ENCODE data around the gene SAFB.
"Not testable (repeated sequence)": the region's sequence is repeated elsewhere in the genome, so short reads cannot be mapped to it uniquely, and the experiment has no call there.

The SAFB gene

DNA sequence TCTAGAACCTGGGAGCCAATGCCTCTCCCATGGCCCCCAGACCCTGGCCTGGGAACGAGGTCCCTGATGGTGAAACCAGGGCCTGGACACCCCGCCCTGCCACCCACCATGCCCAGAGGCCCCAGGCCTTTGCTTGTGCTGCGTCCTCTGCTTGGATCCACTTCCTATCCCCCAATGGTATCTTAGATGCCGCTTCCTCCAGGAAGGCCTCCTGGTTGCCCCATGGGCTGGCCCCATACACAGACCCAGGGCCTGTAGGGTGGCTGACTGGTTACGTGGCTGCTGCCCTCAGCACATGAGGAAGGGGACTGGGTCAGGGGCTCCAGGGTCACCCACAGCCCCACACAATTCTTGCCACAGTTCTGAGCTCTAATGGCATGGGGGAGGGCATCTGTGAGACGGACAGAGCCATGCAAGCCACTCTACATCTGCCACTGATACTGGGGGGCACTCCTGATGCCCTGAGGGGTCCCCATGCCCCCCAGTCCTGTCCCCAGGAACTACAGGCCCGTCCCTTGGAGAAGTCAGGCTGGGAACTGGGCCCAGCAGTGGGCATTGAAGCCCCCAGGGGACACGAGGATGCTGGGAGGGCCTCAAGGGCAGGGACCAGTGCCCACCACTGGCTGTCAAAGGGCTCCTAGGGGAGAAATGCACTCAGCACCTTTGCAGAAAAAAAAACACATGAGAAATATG, 72.2 kb downstream of the SAFB start:
- no peaks in the 10 kb centered on the region for H3K27me3 ChIP-seq (ENCODE audit: control insufficient read depth, insufficient read depth, low read length)
- H3K4me1 ChIP-seq (ENCODE audit: control insufficient read depth, insufficient read depth, low read length), result peaks cover 4% of the 10 kb centered on the region
- peaks cover 44% of the 10 kb centered on the region for H3K36me3 ChIP-seq (ENCODE audit: control insufficient read depth, insufficient read depth, low read length)
- H3K27ac ChIP-seq (ENCODE audit: low read depth, low read length), result no peak overlapping the region
- H3K9ac ChIP-seq (ENCODE audit: low read length), result no peak overlapping the region
- H3K4me3 ChIP-seq (ENCODE audit: low read length), result no peak overlapping the region

GRCh38 chr19:5695649-5696195, 72.8 kb downstream of the SAFB start:
- Histone ChIP-seq H3K36me3 (ENCODE audit: control insufficient read depth, insufficient read depth, low read length) (peaks cover 47% of the 10 kb centered on the region), H3K27me3 (ENCODE audit: control insufficient read depth, insufficient read depth, low read length) (no peaks in the 10 kb centered on the region), H3K4me3 (ENCODE audit: low read length) (no peak overlapping the region), H3K4me1 (ENCODE audit: control insufficient read depth, insufficient read depth, low read length) (peaks cover 4% of the 10 kb centered on the region), H3K9ac (ENCODE audit: low read length) (no peak overlapping the region), H3K27ac (ENCODE audit: low read depth, low read length) (no peak overlapping the region)

- no peak overlapping the region for H3K4me3 ChIP-seq (ENCODE audit: low read length)
- H3K27me3 ChIP-seq (ENCODE audit: control insufficient read depth, insufficient read depth, low read length), result no peaks in the 10 kb centered on the region
- H3K27ac ChIP-seq (ENCODE audit: low read depth, low read length), result no peak overlapping the region
- peaks cover 48% of the 10 kb centered on the region for H3K36me3 ChIP-seq (ENCODE audit: control insufficient read depth, insufficient read depth, low read length)
- H3K4me1 ChIP-seq (ENCODE audit: control insufficient read depth, insufficient read depth, low read length), result peaks cover 4% of the 10 kb centered on the region
- no peak overlapping the region for H3K9ac ChIP-seq (ENCODE audit: low read length)
Measured at GRCh38 chr19:5696196-5697021, 73.5 kb downstream of the SAFB start.

DNA sequence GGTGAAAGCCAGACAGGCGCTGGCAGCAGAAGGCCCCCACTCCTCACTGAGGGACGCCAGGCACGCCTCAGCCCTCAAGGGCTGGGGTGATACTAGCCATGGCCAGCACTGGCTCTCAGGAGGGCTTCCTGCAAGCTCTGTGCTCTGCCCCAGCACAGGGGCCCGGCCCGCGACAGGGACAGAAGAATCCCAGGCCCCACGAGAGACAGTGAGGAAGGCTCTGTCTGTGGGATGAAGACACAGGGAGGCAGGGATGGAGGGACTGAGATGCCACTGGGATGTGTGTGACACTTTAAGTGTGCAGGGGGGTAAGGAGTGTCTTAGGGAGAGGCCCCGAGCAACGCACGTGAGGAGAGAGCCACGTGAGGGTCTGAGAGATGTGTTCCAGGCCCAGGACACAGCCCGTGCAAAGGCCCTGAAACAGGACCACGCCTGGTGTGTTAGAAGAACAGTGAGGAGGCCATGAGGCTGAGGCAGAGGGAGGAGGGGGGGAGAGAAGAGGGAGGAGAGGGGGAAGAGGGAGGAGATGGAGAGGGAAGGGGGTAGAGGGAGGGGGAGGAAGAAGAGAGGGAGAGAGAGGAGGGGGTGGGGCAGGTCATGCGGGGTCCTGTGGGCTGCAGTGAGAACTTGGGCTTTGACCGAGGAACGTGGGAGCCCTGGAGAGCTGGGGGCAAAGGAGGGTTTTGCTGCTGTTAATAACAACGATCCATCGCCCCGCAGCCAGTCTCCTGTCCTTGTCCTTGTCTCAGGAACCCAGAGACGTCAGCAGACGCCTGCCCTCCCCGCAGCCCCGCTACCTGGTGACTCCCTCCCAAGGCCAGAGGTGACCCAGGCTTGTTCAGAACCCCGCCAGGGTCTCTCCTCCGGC, 74.4 kb downstream of the SAFB start:
- Histone ChIP-seq H3K4me3 (ENCODE audit: low read length) (no peak overlapping the region), H3K9ac (ENCODE audit: low read length) (no peak overlapping the region), H3K27ac (ENCODE audit: low read depth, low read length) (no peak overlapping the region), H3K36me3 (ENCODE audit: control insufficient read depth, insufficient read depth, low read length) (peaks cover 47% of the 10 kb centered on the region), H3K4me1 (ENCODE audit: control insufficient read depth, insufficient read depth, low read length) (no peaks in the 10 kb centered on the region), H3K27me3 (ENCODE audit: control insufficient read depth, insufficient read depth, low read length) (no peaks in the 10 kb centered on the region)

DNA sequence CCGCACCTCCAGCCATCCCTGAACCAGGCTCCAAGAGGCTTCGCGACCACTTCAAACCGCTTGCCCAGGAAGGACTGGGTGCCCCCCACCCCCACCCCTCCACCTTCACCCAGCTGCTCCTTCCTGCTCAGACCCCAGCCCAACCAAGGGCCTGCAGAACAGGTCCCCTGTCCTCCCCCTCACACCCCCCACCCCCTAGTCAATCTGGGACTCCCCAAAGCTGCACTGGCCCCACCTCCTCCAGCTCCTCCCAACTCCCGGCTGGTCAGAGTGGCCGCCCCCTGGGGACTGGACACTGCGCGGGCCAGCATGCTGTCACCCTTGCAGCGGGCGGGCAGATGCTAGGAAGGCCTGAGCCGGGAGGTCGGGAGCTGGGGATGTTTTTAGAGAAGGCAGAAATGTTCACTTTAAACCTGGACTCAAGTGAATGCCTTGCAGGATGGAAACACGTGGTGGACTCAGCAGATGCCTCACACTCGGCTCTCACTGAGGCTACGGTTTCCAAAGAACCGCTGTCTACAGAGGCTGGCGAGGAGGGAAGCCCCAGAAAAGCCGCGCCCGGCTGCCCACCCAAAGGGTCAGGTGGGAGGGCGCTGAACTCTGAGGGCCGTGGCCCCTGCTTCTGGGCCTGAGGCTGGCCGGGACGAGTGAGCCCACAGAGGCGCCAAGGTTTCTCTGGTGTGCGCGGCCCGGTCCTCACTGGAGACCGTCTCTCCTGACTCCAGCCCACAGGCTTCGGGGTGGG, 75.2 kb downstream of the SAFB start:
- Histone ChIP-seq H3K9ac (ENCODE audit: low read length) (no peak overlapping the region), H3K27me3 (ENCODE audit: control insufficient read depth, insufficient read depth, low read length) (no peaks in the 10 kb centered on the region), H3K4me3 (ENCODE audit: low read length) (no peak overlapping the region), H3K36me3 (ENCODE audit: control insufficient read depth, insufficient read depth, low read length) (peaks cover 40% of the 10 kb centered on the region), H3K4me1 (ENCODE audit: control insufficient read depth, insufficient read depth, low read length) (no peaks in the 10 kb centered on the region), H3K27ac (ENCODE audit: low read depth, low read length) (no peak overlapping the region)

GRCh38 chr19:5698635-5699422, 75.9 kb downstream of the SAFB start:
- peaks cover 40% of the 10 kb centered on the region for H3K36me3 ChIP-seq (ENCODE audit: control insufficient read depth, insufficient read depth, low read length)
- no peak overlapping the region for H3K9ac ChIP-seq (ENCODE audit: low read length)
- no peak overlapping the region for H3K27ac ChIP-seq (ENCODE audit: low read depth, low read length)
- H3K27me3 ChIP-seq (ENCODE audit: control insufficient read depth, insufficient read depth, low read length), result no peaks in the 10 kb centered on the region
- no peak overlapping the region for H3K4me3 ChIP-seq (ENCODE audit: low read length)
- H3K4me1 ChIP-seq (ENCODE audit: control insufficient read depth, insufficient read depth, low read length), result no peaks in the 10 kb centered on the region

- no peak overlapping the region for H3K4me3 ChIP-seq (ENCODE audit: low read length)
- H3K27me3 ChIP-seq (ENCODE audit: control insufficient read depth, insufficient read depth, low read length), result no peaks in the 10 kb centered on the region
- H3K9ac ChIP-seq (ENCODE audit: low read length), result no peak overlapping the region
- H3K36me3 ChIP-seq (ENCODE audit: control insufficient read depth, insufficient read depth, low read length), result peaks cover 30% of the 10 kb centered on the region
- H3K27ac ChIP-seq (ENCODE audit: low read depth, low read length), result no peak overlapping the region
- H3K4me1 ChIP-seq (ENCODE audit: control insufficient read depth, insufficient read depth, low read length), result no peaks in the 10 kb centered on the region
Measured at GRCh38 chr19:5700455-5701092, 77.7 kb downstream of the SAFB start.

- not testable (repeated sequence) for H3K4me3 ChIP-seq (ENCODE audit: low read length); H3K27me3 ChIP-seq (ENCODE audit: control insufficient read depth, insufficient read depth, low read length); H3K27ac ChIP-seq (ENCODE audit: low read depth, low read length); H3K9ac ChIP-seq (ENCODE audit: low read length); H3K4me1 ChIP-seq (ENCODE audit: control insufficient read depth, insufficient read depth, low read length)
- H3K36me3 ChIP-seq (ENCODE audit: control insufficient read depth, insufficient read depth, low read length), result peaks cover 31% of the 10 kb centered on the region
Measured at GRCh38 chr19:5702053-5702410, 79.1 kb downstream of the SAFB start.

- peaks cover 30% of the 10 kb centered on the region for H3K36me3 ChIP-seq (ENCODE audit: control insufficient read depth, insufficient read depth, low read length)
- no peaks in the 10 kb centered on the region for H3K4me1 ChIP-seq (ENCODE audit: control insufficient read depth, insufficient read depth, low read length)
- H3K9ac ChIP-seq (ENCODE audit: low read length), result no peak overlapping the region
- no peak overlapping the region for H3K4me3 ChIP-seq (ENCODE audit: low read length)
- H3K27ac ChIP-seq (ENCODE audit: low read depth, low read length), result no peak overlapping the region
- H3K27me3 ChIP-seq (ENCODE audit: control insufficient read depth, insufficient read depth, low read length), result no peaks in the 10 kb centered on the region
Measured at GRCh38 chr19:5703819-5704818, 81.2 kb downstream of the SAFB start.

DNA sequence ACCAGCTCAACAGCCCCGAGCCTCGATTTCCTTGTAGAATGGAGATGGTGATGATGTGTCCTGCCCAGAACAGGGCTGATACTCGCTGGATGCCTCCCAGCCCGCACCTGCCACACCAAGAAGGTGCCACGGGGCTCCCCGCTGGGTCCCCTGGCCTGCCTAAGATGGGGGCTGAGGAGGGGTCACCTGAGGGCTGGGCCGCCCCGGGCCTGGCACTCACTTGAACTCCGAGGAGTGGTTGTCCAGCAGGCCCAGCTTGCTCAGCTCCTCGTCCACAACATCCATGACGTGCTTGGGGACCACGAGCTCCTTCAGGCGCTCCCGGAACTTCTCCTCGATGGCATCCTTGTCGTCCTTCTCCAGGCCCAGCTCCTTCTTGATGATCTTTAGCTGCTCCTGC, 82.7 kb downstream of the SAFB start:
- H3K4me3 ChIP-seq (ENCODE audit: low read length), result no peak overlapping the region
- H3K27me3 ChIP-seq (ENCODE audit: control insufficient read depth, insufficient read depth, low read length), result no peaks in the 10 kb centered on the region
- no peak overlapping the region for H3K9ac ChIP-seq (ENCODE audit: low read length)
- H3K27ac ChIP-seq (ENCODE audit: low read depth, low read length), result no peak overlapping the region
- H3K4me1 ChIP-seq (ENCODE audit: control insufficient read depth, insufficient read depth, low read length), result no peaks in the 10 kb centered on the region
- peaks cover 30% of the 10 kb centered on the region for H3K36me3 ChIP-seq (ENCODE audit: control insufficient read depth, insufficient read depth, low read length)

All from rectal smooth muscle tissue (tissue), 1 donor.